SKM-1 (cell line): ENCODE results near the gene ADRA1B.

ENCODE experiments used
- DNase-seq: peaks from one replicate; lab custom pipeline; 2025; ENCODE audit not compliant: unreplicated experiment; lab: John Stamatoyannopoulos, UW

Gene ADRA1B

DNA sequence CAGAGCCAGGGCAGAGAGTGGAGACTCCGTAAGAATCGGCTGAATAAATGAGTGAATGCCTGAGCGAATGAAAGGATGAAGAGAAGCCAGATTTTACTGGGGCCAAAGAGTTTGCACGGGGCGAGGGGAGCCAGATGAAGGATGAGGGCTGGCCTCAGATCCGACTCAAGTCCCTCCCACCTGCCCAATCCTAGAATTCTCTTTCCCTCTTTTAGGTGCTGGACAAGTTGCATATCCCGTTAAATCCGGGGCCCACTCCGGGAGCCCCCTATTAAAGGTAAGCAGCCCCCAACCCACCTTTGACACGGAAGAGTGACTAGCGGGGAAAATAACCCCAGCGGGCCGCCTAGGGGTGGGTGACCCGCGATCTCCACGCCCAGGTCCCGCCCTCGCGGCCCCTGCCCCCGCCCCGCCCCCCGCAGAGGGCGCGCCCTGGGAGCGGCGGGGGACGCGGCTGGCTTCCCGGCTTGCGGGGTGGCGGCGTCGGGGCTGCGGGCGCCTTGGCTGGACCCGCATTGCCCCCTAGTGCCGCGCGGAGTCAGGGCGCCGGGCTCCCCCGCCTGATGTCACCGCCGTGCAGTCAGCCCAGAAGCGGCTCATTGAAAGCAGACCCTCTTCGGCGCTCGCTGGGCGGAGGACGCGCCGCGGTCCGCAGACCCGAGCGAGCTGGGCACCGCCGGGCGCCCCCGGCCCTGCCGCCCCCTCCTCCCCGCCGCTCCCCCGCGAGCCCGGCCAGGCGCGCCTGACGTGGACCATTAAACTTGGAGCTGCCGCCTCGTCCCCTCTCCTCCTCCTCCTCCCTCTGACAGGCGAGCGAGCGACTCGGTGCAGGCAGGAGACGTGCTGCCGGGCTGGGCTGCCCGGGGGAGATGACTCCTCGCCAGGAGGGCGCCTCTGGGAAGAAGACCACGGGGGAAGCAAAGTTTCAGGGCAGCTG is at the start of gene ADRA1B:
Gene ADRA1B (plus strand): TSS at position 579 of the 937 bp plus-strand sequence. CDS start 424 bp downstream, outside the sequence.
- no peak for DNase-seq

DNA sequence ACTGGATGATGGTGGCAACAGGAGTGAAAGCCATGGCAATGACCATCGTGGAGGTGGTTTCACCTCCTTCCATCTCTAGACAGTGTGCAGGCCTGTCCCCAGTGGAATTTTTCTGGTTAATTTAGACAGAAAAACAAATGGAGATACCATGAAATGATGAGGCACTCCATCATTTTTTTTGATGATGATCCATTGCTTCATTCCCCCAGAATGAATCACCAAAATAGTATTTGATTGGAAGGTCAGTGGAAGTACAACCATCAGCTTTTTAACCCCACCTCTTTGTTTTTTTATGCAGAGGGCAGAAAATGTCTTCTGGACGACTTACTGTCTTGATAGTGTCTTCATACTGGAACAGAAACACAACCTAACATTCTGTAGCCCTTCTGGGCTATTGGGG is 42.6 kb upstream of the ADRA1B start:
- DNase-seq = no peak

DNA sequence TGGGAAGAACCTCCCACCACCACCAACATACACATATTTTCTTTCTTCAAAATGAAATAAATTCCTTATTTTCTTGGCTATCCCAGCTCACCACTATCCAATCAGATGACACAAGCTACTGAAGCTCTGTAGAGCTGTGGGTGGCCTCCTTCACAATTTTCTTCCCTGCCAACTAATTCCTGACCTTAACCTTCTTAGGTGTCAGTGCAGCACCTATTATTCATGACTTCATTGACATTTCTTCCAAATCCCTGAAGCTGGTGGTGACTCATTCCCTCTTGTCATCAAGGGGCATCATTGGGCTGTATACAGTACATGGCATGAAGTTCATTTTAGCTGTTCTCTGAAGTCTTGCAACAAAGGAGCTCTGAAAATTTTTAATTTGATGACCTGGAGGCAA is 42.0 kb upstream of the ADRA1B start:
- DNase-seq = no peak

DNA sequence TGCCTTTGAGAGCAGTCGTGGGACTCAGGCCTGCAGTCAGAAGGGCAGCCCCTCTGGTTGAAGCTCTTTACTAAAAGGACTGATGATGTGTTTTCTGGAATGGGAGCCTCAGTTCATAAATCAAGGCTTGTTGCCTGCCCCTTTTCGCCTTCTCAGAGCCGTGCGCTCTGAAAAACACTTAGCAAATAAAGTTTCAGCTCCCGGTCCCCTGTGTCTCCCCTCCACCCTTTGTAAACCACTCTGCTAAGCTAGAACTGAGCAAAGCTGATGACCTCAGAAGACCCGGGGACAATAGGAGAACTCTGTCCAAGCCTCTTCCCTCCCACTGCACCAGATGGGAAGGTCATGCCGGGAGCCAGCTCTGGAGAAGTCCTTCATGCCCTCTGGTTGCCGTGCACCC is 39.3 kb upstream of the ADRA1B start:
- DNase-seq = no peak

DNA sequence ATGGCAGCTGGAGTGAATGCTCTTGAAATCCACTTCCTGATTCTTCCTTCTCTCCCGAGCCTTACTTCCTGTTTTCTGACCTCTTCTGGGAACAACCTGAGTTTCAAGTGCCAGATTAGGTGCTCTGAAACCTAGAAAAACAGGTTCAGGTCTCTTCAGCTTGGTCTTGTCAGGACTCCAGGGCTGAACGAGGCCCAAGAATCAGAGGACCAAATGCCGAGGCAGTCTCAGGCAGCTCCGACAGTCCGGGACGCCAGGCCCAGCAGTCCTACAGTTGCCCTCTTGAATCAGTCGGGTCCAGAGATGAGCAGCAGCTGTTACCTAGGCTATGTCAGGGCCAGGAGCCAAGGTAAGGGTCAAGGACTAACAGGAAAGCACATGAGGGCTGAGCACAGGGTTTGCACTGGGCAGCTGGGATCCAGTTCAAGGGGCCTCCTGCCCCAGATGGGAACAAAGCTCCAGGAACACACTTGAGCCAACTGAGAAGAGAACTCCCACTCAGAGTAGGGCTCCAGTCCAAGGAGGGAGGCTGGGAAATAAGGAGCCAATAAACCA is 38.3 kb upstream of the ADRA1B start:
- DNase-seq = no peak

DNA sequence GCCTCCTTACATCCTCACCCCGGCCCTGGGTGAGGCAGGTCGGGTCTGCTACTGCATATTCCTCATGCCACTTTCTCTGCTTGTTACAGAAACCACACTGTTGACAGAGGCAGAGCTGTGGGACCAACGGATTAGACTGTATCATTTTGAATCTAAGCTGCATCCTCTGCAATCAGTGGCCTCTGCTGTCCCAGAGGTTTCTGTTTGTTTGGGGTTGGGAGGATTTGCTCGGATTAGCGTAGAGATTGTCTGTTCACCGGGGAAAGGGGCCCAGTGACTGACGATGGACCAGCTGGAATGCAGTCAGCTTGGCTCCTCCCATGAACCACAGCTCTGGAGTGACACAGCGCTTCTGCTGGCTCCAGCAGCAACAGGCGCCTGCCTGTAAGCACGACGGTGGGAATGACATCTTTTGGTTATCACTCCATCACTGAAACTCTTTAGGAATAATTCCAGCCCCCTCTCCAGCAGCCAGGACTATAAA is 37.3 kb upstream of the ADRA1B start:
- DNase-seq = no peak

DNA sequence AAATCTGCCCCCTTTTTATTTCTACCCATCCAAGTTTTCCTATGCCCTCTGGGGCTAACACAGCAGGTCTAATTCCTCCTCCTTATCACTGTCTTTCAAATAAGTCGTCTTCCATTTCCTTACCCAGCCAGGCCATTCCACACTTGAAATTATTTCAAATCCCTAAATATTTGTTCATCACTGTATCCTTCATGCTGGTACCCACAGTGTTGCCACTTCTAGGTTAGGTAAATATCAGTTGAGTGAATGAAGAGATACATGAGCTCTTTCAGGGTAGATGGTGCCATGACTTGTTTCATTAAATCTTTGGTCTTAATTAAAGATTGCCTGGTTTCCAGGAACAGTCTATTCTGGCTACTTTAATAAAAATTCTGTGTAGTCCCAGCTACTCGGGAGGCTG is 35.6 kb upstream of the ADRA1B start:
- no peak for DNase-seq

DNA sequence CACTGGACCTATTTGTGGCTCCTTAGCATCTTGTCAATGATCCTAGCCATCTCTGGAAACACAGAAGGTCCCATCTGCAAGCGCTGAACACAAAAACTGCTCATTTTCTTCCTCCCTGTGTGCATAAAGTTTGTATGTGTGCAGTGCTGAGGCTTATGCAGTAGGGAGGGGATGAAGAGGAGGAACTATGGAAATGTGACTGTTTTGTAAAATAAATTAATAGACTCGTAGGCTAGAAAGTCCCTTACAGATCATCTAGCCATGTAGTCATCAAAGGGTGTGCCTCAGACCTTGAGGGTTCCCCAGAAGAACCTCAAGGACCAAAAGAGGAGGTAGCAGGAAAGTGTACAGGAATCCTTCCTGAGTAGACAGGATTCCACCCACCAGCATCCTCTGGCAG is 34.3 kb upstream of the ADRA1B start:
- DNase-seq = no peak

DNA sequence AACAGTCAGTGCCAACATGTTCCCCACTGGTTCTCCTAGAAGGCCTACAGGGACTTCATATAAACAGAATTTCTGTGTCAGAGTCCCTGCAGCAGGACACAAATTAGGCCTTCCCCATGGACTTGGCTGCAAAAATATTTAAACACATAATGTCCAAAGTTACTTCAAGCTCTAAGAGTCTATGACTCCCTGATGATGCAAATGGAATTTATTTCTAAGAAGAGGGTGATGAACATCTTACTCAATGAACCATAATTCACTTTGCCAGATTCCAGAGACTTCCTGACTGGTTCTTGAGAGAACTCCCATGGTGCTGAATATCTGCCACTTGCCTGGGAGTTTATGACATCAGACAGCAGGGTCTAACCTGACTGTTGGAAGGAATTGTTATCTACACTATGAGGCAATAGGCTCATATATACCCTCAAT is 32.7 kb upstream of the ADRA1B start:
- DNase-seq = no peak

DNA sequence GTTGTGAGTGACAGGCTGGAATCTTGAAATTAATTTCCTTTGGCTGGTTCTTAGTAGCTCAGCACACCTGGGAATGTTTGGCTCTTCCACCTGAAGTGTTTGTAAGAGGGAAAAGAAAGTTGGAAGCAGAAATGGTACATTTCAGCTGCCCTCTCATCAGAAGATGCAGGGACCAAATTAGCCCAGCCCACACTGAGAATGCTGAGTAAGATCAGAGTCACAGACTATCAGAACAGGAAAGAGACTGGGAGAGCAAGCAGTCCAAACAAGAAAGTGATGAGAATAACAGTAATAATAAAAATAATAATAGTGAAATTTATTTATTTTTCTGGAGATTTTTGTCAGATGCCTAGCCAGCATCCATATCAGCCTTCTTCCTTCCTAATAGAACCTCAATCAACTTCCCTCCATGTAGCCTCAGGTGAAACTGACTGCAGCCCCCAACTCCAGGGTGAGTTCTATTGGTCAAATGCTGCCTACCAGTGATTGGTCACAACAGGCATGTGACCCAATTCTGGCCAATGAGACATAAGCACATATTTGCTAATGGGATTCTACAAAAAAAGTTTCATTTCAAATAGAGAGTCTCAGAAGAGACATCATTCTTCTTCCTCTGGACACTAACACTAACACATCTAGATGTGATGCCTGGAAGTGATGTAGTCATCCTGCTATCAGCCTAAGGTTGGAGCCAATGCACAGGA is 31.2 kb upstream of the ADRA1B start:
- no peak for DNase-seq

DNA sequence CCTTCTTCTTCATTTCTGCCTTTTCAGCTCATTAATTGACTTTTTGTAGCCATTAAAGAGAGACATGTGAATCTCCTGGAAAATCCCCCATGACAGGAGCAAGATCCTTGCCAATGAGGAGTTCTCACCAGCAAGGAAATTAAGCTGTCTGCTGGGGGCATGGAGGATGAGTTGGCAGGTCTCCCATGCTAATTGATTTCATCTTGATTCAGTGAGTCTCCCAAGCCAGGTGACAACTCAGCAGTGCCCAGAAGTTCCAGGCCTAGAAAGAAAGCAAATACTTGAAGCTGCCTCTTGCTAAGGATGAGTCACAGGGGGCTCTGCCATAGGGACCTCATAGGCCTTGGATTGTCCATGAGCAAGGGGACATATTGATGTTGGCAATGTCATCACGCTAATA is 30.0 kb upstream of the ADRA1B start:
- DNase-seq = no peak

DNA sequence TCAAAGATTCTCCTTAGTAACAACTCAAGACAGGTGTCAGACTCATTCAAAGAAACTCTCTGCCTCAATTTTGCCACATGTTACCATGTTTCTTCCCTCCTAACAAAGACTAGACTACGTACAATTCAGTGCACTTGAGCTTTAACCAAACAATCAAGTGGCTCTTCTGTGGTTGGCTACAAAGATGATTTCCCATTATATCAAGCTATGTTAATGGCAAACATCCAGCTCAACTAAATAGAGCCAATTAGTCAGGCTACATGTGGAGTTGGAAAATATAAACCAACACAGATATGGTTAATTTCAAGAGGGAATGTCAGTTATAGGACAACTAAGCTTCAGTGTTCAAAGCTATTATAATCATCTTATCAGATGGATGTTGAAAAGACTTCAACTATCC is 29.2 kb upstream of the ADRA1B start:
- no peak for DNase-seq

DNA sequence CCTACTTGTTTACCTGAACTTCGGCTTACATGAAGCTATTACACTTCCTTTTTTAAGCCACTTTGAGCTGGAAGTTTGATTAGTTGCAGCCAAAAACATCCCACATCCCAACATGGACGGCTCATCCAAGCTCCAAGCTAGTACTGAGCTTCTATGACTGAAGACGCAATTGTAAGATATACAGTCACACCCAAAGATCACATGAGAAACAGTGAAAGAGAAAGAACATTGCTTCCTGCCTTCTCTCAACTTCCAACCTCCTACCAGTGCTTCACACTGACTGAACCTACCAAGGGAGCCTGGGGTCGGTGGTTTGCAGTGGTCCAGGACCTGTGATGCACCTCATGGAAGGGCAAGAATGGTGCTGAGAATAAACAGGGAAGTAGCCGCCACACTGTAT is 27.4 kb upstream of the ADRA1B start:
- no peak for DNase-seq

DNA sequence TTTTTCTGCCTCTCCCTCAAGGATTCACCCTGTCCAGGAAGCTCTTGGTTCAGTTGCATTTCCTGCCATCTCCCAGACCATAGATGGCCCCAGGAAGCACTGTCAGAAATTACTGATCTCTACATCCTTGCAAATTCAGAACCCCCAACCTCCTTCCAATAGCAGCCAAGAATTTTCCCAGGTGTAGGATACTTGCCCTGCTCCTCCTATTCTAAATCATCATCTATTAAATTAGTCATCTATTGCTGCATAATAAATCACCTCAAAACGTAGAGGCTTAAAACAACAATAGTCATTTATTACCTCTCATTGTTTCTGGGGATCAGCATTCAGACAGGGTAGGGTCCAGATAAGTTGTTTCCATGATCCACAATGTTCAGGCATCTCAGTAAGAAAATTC is 26.1 kb upstream of the ADRA1B start:
- no peak for DNase-seq

DNA sequence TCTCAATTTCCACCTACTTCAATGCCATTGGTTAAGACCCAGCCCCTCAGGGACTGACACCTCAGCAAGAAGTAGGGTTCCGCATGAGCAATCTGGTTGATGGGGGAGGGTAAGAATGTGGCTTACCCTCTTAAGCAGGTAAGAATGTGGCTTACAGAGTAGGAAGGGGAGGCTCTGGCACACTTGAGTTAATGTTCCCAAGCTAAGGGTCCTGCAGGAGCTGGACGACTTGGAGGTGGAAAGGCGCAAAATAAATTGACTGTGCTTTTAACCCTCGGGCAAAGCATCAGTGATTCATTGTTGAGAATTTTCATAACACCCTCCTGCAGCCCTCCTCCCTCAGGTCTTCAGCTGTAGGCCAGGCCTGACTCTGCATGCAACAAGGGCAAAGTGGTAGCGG is 24.9 kb upstream of the ADRA1B start:
- DNase-seq = no peak

DNA sequence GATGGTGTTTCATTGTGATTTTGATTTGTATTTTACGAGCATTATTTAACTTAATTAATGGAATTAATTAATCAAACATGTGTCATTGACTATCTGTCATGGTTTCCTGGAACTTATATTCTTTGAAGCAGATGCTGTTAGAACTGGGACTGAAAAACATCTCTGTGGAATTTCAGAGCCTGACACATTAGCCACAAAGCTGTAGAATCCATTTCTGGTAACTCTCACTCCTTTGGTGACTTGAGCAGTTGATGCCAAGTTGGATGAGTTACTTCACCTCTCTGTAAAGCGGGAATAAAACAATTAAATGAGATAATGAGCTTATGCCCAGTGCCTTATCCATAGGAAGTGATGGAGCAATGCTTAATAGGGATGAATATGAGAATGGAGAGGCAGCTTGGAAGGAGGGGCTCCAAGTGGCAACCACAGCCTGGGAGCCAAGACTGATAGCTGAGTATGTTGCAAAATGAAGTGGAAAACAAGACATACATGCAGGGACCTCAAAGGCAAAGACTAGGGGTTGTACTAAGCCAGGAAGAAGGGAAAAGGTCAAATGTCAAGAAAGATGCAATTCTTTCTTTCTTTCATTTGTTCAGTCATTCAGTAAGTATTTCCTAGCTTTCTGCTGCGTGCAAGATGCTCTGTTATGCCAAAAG is 23.1 kb upstream of the ADRA1B start:
- no peak for DNase-seq

DNA sequence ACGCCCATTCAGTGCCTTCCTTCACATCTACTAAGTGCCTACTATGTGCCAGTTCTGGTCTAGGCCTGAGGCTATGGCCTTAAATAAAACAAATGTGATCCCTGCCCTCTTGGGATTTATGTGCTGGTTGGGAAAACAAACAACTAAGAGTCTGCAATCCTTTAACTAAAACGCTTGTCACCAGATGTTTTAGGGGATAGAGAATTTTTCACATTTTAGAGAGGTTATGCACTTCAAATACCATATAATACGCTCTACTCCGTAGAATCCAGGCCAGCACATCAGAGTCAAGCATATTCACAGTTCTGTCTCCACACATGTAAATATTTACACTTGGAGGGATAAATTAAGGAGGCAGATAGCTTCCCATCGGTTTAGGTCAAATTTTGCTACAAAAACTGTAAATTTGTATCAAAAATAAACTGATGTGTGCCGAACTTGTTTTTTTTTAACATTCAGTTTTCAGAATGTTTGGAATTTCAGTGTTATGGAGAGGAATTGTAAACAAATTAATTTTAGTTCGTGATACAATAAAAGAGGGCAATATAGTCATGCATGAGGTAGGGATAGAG is 22.0 kb upstream of the ADRA1B start:
- DNase-seq = no peak

DNA sequence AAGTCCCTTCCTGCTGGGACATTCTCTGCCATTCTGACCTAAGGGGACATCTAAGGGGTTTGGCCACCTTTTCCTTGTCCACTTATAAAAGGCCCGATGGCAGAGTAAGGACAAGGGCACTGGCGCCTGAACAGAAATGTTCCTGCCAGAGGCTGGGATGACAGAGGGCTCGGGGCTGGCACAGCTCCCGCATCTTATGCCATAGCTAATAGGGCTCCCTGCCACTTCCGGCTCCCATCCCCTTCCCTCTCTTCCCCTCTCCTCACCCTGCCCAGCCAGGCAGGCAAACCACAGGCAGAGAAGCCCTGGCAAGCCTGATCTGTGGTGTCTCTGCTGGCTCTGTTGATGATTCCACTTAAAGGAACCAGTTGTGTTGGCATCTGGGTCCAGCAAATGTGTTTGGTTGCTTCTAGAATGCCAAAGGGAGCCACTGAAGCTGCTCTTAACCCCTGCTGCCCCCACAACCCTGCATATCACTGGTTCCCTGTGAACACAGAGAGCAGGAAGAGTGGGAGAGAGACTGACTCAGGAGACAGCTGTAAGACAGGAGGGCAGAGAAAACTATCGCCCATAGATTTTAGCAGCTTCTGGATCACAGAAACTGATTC is 18.4 kb upstream of the ADRA1B start:
- DNase-seq = no peak

DNA sequence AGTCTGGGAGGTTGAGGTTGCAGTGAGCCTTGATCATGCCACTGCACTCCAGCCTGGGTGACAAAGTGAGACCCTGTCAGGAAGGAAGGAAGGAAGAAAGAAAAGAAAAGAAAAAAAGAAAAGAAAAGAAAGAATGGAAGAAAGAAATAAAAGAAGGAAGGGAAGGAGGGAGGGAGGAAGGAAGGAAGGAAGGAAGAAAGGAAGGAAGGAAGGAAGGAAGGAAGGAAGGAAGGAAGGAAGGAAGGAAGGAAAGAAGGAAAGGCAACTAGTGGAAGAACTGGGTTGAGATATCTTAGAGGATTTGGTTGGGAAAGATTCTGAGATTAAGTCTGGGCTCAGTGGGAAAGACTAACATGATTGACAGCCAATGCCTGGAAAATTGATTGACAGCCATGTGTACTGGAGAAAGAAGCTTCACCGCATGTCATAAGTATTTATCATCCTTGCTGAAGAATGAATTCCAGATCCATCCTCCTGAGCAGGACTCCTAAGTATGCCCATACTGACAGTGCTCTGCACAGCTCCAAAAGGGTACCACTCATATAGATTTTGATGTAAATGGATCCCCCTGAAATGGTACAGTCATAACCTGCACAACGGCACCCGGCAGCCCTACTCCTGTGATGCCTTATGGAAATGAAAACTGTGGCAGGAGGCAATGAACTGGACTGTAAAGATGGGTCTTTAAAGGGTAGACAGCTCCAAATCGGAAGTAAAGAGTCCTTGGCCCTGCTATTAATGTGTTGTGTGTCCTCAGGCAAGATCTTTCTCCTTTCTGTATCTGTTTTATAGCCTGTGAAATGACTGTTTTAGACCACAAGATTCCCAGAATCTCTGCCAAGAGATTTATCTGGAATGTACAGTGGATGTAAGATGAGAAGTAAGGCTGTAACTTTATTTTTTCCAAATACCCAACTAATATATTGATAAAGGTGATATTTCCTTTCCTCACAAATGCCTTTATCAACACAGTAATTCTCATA is 16.9 kb upstream of the ADRA1B start:
- DNase-seq = no peak
